ENCODE results near the gene NR1I3.
"Not testable (repeated sequence)": the region's sequence is repeated elsewhere in the genome, so short reads cannot be mapped to it uniquely, and the experiment has no call there.

The NR1I3 gene

DNA sequence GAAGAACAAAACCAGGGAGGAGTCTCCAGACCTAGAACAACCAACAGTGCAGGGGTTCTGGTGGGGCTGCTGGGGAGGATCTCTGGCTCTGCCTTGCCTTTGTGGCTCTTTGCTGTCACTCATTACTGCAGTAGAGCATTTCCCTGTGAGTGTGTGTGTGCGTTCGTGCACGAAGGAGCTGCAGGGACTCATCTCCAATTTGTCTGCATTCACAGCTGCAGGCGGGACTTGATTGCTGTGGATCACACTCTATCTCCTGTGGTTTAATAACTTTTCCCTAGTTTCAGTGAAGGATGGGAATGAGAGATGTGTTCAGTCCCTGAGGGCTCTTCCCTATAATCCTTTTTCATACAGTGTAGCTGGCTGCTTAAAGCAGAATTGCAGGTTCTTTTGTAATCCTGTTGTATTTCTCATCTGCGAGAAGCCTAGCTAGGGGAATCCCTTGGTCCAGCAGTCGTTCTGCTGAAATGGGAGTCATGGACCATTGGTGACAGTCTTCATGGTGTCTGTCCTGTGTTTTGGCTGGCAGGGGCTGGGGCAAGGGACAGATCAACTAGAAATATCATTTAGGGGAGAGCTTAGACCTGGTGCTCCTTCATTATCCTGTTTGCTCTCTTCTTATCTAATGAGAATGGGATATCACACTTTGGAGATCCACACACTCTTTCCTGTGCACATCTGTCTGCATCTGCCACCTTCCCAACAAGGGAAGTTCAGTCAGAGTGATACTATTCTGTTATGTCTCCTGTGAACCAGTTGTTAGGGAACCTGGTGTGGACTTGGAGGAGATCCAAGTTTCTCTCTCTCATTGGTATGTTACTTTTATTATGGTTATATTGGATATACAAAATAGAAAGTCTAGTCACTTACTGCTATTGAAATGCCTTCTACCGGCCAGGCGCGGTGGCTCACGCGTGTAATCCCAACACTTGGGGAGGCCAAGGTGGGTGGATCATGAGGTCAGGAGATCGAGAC, 23.5 kb upstream of the NR1I3 start:
- Histone ChIP-seq H3K36me3 (ENCODE audit: control insufficient read depth, insufficient read depth, low read length) (no peaks in the 10 kb centered on the region), H3K4me1 (ENCODE audit: control insufficient read depth, insufficient read depth, low read length) (no peaks in the 10 kb centered on the region), H3K9me3 (ENCODE audit: control insufficient read depth, insufficient read depth, low read length) (no peaks in the 10 kb centered on the region), H3K27me3 (ENCODE audit: control insufficient read depth, insufficient read depth, low read length) (peaks cover 11% of the 10 kb centered on the region; the same call in 1 of the 2 replicates), H3K4me3 (ENCODE audit: low read length) (no peak overlapping the region), H3K27ac (ENCODE audit: low read length) (no peak overlapping the region)
- DNase-seq (ENCODE audit: low read depth, low spot score) = no peak
- no CpG with 5 or more reads among the region's 12 CpGs for WGBS (ENCODE audit: insufficient coverage, insufficient read length)

DNA sequence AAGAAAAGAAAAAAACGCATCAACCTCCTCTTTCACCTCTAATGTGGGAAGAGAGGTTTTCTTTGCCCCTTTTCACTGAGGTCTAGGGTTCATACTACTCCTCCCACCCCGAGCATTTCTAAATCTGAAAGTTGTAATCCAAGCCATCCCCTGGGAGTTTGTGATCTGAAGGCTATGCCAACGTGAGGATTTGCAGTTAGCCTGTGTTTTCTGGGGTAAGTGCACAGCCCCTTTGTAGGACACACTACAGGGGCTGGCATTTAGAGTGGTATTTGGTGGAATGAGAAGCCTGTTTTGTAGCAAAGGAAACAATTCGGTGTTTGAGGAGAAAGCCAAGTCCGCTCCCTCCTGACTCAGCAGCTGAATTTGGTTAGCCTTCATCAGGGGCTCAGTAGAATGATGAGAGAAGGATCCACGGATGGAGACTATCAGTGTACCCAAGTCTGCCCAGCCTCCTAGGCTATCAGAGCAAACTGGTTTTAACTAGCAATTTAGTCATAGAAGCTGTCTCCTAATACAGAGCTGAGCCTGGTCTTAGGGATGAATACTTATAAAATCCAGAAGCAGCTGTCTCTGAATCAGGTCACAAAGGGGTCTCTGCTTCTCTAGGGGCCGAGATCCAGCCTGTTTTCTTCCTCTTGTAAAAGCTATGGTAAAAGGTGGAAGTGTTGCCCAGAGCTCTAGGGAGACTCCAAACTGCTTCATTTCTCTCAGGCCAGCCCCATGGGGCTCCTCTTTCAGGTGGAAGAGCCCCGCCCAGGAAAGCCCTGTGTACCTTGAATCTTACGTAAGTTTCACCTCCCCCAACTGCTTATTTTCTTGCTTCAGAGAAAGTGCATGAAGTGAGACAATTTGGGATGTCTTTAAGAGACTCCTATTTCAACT, 22.6 kb upstream of the NR1I3 start:
- Histone ChIP-seq H3K27ac (ENCODE audit: low read length) (no peak overlapping the region), H3K4me3 (ENCODE audit: low read length) (no peak overlapping the region), H3K4me1 (ENCODE audit: control insufficient read depth, insufficient read depth, low read length) (no peaks in the 10 kb centered on the region), H3K36me3 (ENCODE audit: control insufficient read depth, insufficient read depth, low read length) (no peaks in the 10 kb centered on the region), H3K9me3 (ENCODE audit: control insufficient read depth, insufficient read depth, low read length) (no peaks in the 10 kb centered on the region), H3K27me3 (ENCODE audit: control insufficient read depth, insufficient read depth, low read length) (peaks cover 11% of the 10 kb centered on the region; the same call in 1 of the 2 replicates)
- no CpG with 5 or more reads among the region's 9 CpGs for WGBS (ENCODE audit: insufficient coverage, insufficient read length)
- no peak for DNase-seq (ENCODE audit: low read depth, low spot score)

DNA sequence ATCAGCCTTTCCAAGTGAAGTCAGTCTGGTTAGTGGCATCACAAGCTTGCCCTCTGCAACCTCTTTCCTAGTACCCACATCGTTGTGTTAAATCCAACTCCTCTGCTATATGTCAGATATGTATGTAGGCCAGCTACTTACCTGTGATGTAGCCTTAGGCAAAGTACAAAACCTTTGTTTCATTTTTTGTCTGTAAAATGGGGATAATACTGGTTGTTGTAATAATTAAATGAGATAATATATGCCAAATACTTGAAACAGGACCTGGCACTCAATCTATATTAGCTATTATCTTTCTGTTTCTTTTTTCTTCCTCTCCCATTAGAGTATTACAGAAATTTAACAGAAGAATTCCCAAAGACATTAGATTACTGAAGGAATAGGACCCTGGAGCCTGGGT, 21.8 kb upstream of the NR1I3 start:
- no peaks in the 10 kb centered on the region for H3K4me1 ChIP-seq (ENCODE audit: control insufficient read depth, insufficient read depth, low read length)
- no peak overlapping the region for H3K27ac ChIP-seq (ENCODE audit: low read length)
- WGBS (ENCODE audit: insufficient coverage, insufficient read length) = no CpG with 5 or more reads among the region's 1 CpG
- H3K27me3 ChIP-seq (ENCODE audit: control insufficient read depth, insufficient read depth, low read length) = peaks cover 11% of the 10 kb centered on the region; the same call in 1 of the 2 replicates
- H3K36me3 ChIP-seq (ENCODE audit: control insufficient read depth, insufficient read depth, low read length) = no peaks in the 10 kb centered on the region
- no peak for DNase-seq (ENCODE audit: low read depth, low spot score)
- H3K9me3 ChIP-seq (ENCODE audit: control insufficient read depth, insufficient read depth, low read length) = no peaks in the 10 kb centered on the region
- no peak overlapping the region for H3K4me3 ChIP-seq (ENCODE audit: low read length)

DNA sequence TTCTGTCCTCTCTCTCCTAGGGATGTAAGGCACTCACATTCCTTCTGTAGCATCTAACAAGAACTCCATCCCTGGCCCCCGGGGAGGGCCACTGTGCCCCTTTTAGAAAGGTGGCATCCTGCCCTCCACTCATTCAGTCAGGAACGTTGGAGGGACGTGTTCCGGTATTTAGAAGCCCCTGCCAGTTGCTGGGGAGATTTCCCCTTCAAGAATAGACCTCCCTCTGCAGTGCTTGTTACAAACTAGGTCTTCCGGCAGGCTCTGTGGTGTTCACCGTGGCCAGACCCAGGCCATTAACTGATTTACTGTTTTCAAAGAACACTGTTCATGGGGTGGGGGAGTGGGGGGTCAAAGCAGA, 21.3 kb upstream of the NR1I3 start:
- DNase-seq (ENCODE audit: low read depth, low spot score) = no peak
- Histone ChIP-seq H3K27me3 (ENCODE audit: control insufficient read depth, insufficient read depth, low read length) (peaks cover 11% of the 10 kb centered on the region; the same call in 1 of the 2 replicates), H3K36me3 (ENCODE audit: control insufficient read depth, insufficient read depth, low read length) (no peaks in the 10 kb centered on the region), H3K9me3 (ENCODE audit: control insufficient read depth, insufficient read depth, low read length) (no peaks in the 10 kb centered on the region), H3K27ac (ENCODE audit: low read length) (no peak overlapping the region), H3K4me1 (ENCODE audit: control insufficient read depth, insufficient read depth, low read length) (no peaks in the 10 kb centered on the region), H3K4me3 (ENCODE audit: low read length) (no peak overlapping the region)
- WGBS (ENCODE audit: insufficient coverage, insufficient read length) = no CpG with 5 or more reads among the region's 6 CpGs

DNA sequence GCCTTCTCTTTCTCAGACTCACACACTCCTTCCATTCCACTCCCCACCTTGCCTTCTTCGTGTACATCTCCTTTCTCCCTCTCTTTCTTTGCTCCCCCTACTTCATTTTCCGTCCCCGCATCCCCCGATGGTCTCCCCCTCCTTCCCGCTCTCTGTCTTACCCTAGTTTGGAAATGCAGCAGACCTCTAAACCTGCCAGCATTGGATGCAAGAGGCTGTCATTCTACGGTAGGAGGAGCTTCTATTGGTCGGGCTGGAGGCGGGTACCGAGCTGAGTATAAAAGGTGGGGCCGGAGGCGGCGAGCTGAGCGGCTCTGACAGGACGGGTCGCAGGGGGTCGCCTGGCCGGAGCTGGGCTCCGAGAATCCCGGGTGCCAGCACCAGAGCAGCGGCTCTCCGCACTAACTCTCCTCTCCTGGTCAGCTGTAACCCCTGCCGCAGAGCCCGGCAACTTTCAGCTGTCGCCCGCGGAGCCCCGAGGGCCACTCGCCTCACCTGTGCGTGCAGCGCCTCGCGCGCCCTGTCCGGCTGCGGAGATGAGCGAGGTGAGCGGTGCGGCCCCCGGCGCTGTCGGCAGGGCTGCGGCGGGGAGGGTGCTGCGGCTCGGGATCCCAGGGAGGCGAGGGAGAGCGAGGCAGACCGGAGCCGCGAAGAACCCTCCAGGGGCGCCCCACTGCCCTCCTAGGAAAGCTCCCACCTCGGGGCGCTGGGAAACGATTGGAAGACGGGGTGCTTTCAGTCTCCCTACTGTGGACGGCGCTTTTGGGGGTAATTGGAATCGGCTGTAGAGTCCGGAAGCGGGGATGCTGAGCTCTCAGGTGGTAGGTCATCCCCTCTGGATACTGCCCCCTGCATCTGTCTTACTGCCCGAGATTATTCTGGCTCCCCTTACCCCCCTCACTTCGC, 20.7 kb upstream of the NR1I3 start, which contains the start of gene PCP4L1:
Gene PCP4L1, plus strand, starts transcription at position 307 of the 906 bp plus-strand sequence. Its CDS starts 230 bp downstream, at position 537.
- Histone ChIP-seq H3K4me1 (ENCODE audit: control insufficient read depth, insufficient read depth, low read length) (no peaks in the 10 kb centered on the region), H3K27me3 (ENCODE audit: control insufficient read depth, insufficient read depth, low read length) (peaks cover 11% of the 10 kb centered on the region; the same call in 1 of the 2 replicates), H3K36me3 (ENCODE audit: control insufficient read depth, insufficient read depth, low read length) (no peaks in the 10 kb centered on the region), H3K27ac (ENCODE audit: low read length) (no peak within 1 kb of the TSS), H3K9me3 (ENCODE audit: control insufficient read depth, insufficient read depth, low read length) (no peaks in the 10 kb centered on the region), H3K4me3 (ENCODE audit: low read length) (peak within 1 kb of the TSS; percentile 68)
- whole genome bisulfite sequencing (ENCODE audit: insufficient coverage, insufficient read length) = no CpG with 5 or more reads among the region's 62 CpGs
- DNase-seq (ENCODE audit: low read depth, low spot score) = peak; percentile 79

DNA sequence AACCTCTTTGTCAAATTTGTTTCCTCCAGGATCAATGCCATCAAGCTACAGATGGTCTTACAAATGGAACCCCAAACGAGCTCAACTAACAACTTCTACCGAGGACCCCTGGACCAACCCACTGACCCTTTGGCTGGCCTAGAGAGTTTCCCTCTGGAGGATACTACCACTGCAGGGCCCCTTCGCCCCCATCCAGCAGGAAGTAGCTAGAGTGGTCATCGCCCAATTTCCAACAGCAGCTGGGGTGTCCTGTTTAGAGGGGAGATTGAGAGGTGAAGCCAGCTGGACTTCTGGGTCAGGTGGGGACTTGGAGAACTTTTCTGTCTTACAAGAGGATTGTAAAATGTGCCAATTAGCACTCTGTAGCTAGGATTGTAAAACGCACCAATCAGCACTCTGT, 19.1 kb upstream of the NR1I3 start:
- not testable (repeated sequence) for H3K27ac ChIP-seq (ENCODE audit: low read length); H3K4me1 ChIP-seq (ENCODE audit: control insufficient read depth, insufficient read depth, low read length); H3K36me3 ChIP-seq (ENCODE audit: control insufficient read depth, insufficient read depth, low read length); DNase-seq (ENCODE audit: low read depth, low spot score); H3K4me3 ChIP-seq (ENCODE audit: low read length); H3K9me3 ChIP-seq (ENCODE audit: control insufficient read depth, insufficient read depth, low read length)
- peaks cover 11% of the 10 kb centered on the region; the same call in 1 of the 2 replicates for H3K27me3 ChIP-seq (ENCODE audit: control insufficient read depth, insufficient read depth, low read length)
- WGBS (ENCODE audit: insufficient coverage, insufficient read length) = no CpG with 5 or more reads among the region's 5 CpGs

DNA sequence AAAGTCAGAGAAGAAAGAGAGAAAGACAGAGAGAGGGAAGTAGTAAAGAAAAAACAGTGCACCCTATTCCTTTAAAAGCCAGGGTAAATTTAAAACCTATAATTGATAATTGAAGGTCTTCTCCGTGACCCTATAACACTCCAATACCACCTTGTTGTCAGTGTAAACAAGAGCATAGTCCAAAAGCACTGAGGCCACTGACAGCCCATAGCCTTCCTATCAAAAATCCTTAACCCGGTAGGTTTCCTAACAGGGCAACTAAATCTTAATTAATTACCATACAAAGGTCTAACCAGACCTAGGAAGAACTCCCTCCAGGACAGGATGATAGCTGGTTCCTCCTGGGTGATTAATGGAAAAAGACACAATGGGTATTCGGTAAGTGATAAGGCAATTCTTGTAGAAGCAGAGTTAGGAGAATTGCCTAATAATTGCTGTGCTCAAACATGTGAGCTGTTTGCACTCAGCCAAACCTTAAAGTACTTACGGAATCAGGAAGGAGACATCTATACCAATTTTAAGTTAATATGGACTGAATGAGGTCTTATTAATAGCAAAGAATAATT, 18.0 kb upstream of the NR1I3 start:
- not testable (repeated sequence) for DNase-seq (ENCODE audit: low read depth, low spot score); H3K36me3 ChIP-seq (ENCODE audit: control insufficient read depth, insufficient read depth, low read length); H3K4me1 ChIP-seq (ENCODE audit: control insufficient read depth, insufficient read depth, low read length); H3K9me3 ChIP-seq (ENCODE audit: control insufficient read depth, insufficient read depth, low read length); H3K4me3 ChIP-seq (ENCODE audit: low read length); H3K27ac ChIP-seq (ENCODE audit: low read length)
- peaks cover 11% of the 10 kb centered on the region; the same call in 1 of the 2 replicates for H3K27me3 ChIP-seq (ENCODE audit: control insufficient read depth, insufficient read depth, low read length)
- no CpG with 5 or more reads among the region's 4 CpGs for WGBS (ENCODE audit: insufficient coverage, insufficient read length)

DNA sequence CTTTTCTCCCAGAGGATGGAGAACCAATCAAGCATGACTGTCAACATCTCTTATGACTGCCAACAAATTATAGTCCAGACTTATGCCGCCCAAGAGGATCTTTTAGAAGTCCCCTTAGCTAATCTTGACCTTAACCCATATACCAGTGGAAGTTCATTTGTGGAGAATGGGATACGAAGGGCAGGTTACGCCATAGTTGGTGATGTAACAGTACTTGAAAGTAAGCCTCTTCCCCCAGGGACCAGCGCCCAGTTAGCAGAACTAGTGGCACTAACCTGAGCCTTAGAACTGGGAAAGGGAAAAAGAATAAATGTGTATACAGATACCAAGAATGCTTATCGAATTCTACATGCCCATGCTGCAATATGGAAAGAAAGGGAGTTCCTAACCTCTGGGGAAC, 17.3 kb upstream of the NR1I3 start:
- not testable (repeated sequence) for H3K4me3 ChIP-seq (ENCODE audit: low read length); H3K4me1 ChIP-seq (ENCODE audit: control insufficient read depth, insufficient read depth, low read length); H3K27me3 ChIP-seq (ENCODE audit: control insufficient read depth, insufficient read depth, low read length); DNase-seq (ENCODE audit: low read depth, low spot score); H3K36me3 ChIP-seq (ENCODE audit: control insufficient read depth, insufficient read depth, low read length); H3K9me3 ChIP-seq (ENCODE audit: control insufficient read depth, insufficient read depth, low read length); H3K27ac ChIP-seq (ENCODE audit: low read length)
- no CpG with 5 or more reads among the region's 5 CpGs for WGBS (ENCODE audit: insufficient coverage, insufficient read length)

DNA sequence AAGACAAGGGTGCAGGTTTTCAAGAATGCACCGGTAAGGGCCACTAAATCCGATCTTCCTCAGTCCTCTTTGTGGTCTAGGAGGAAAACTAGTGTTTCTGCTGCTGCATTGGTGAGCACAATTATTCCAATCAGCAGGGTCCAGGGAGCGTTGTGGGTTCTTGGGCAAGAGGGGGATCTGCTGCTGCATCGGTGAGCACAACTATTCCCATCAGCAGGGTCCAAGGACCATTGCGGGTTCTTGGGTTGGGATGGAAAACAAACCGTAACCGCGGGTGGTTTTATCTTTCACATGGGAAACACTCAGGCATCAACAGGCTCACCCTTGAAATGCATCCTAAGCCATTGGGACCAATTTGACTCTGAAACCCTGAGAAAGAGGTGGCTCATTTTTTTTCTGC, 13.6 kb upstream of the NR1I3 start:
- no peaks in the 10 kb centered on the region for H3K27me3 ChIP-seq (ENCODE audit: control insufficient read depth, insufficient read depth, low read length)
- no peak overlapping the region for H3K27ac ChIP-seq (ENCODE audit: low read length)
- no peak overlapping the region for H3K4me3 ChIP-seq (ENCODE audit: low read length)
- no CpG with 5 or more reads among the region's 8 CpGs for WGBS (ENCODE audit: insufficient coverage, insufficient read length)
- DNase-seq (ENCODE audit: low read depth, low spot score) = no peak
- H3K4me1 ChIP-seq (ENCODE audit: control insufficient read depth, insufficient read depth, low read length) = no peaks in the 10 kb centered on the region
- H3K36me3 ChIP-seq (ENCODE audit: control insufficient read depth, insufficient read depth, low read length) = no peaks in the 10 kb centered on the region
- H3K9me3 ChIP-seq (ENCODE audit: control insufficient read depth, insufficient read depth, low read length) = no peaks in the 10 kb centered on the region
